GM12875 (cell line): Measurements from ENCODE around the gene JAKMIP2.

Experiments
- H3K4me3 ChIP-seq: one replicate; pipeline ENCODE4 v1.5.1; 2011; ENCODE audit warnings: low read depth, low read length, control low read depth
- CTCF ChIP-seq: IDR thresholded peaks from 2 replicates; pipeline ENCODE4 v1.5.1; 2011; ENCODE audit warnings: low read depth, mild to moderate bottlenecking, control low read depth, inconsistent platforms, low read length, moderate library complexity, borderline replicate concordance; ENCODE audit not compliant: insufficient read depth

The JAKMIP2 gene

GRCh38 chr5:147658293-147658932, 124.1 kb downstream of the JAKMIP2 start:
- no peak for TF ChIP-seq CTCF
- no peak overlapping the region for H3K4me3 ChIP-seq

GRCh38 chr5:147648597-147648996, 133.9 kb downstream of the JAKMIP2 start:
- no peak overlapping the region for H3K4me3 ChIP-seq
- no peak for TF ChIP-seq CTCF

GRCh38 chr5:147645197-147645596, 137.3 kb downstream of the JAKMIP2 start:
- no peak for TF ChIP-seq CTCF

GRCh38 chr5:147644460-147644859, 138.1 kb downstream of the JAKMIP2 start:
- no peak for TF ChIP-seq CTCF
- H3K4me3 ChIP-seq = no peak overlapping the region

More at GRCh38 chr5:147645197-147645596, 137.3 kb downstream of the JAKMIP2 start:
- H3K4me3 ChIP-seq = no peak overlapping the region

- H3K4me3 ChIP-seq = no peak overlapping the region
- no peak for TF ChIP-seq CTCF
These were observed 139.4 kb downstream of the JAKMIP2 start for GRCh38 chr5:147643142-147643541.

GRCh38 chr5:147642666-147643065, 139.9 kb downstream of the JAKMIP2 start:
- TF ChIP-seq CTCF = no peak

GRCh38 chr5:147639321-147639720, 143.2 kb downstream of the JAKMIP2 start:
- no peak for TF ChIP-seq CTCF
- no peak overlapping the region for H3K4me3 ChIP-seq

More at GRCh38 chr5:147642666-147643065, 139.9 kb downstream of the JAKMIP2 start:
- no peak overlapping the region for H3K4me3 ChIP-seq
